GM23248 (cell line): ENCODE data around the gene GNS.

ENCODE experiments used
- EZH2 ChIP-seq: fragments of 200-600 bp; sonication (generic); IDR thresholded peaks from 2 replicates; pipeline ENCODE4 v1.6.1; 2018; ENCODE audit warnings: antibody characterized with exemption, mild to moderate bottlenecking; ENCODE audit not compliant: insufficient read depth, poor library complexity, severe bottlenecking
- EZH2phosphoT487 ChIP-seq: fragments of 200-600 bp; sonication (generic); IDR thresholded peaks from 2 replicates; pipeline ENCODE4 v1.6.1; 2018; ENCODE audit warnings: antibody characterized with exemption, moderate library complexity, mild to moderate bottlenecking, low read depth; ENCODE audit not compliant: insufficient read depth

- TF ChIP-seq EZH2phosphoT487 (no peak), EZH2 (no peak)
Measured at GRCh38 chr12:64785838-64786237, 26.6 kb upstream of the GNS start.
